ENCODE results near the gene DOCK1.
A peak's percentile ranks its signal among the peaks of the same experiment; 100 is the strongest.

The DOCK1 gene

GRCh38 chr10:127243490-127244272 lies 338.5 kb downstream of the DOCK1 start:
- DNase-seq = peak in 2 of 3 donors; percentile 45 to 58

- DNase-seq = no peak
Measured at GRCh38 chr10:127245456-127245855, 340.2 kb downstream of the DOCK1 start.

- DNase-seq = no peak
Measured at GRCh38 chr10:127250031-127250430, 344.8 kb downstream of the DOCK1 start.

- no peak for DNase-seq
Measured at GRCh38 chr10:127252818-127253217, 347.6 kb downstream of the DOCK1 start.

GRCh38 chr10:127254276-127254675 lies 349.0 kb downstream of the DOCK1 start:
- DNase-seq = peak; percentile 21 to 26 (median 26)

- DNase-seq = no peak
Measured at GRCh38 chr10:127257395-127257794, 352.2 kb downstream of the DOCK1 start.

GRCh38 chr10:127259347-127259746 lies 354.1 kb downstream of the DOCK1 start:
- DNase-seq = no peak

- DNase-seq = no peak
Measured at GRCh38 chr10:127262606-127263005, 357.4 kb downstream of the DOCK1 start.

- no peak for DNase-seq
Measured at GRCh38 chr10:127265288-127265687, 360.1 kb downstream of the DOCK1 start.

GRCh38 chr10:127266431-127266830 lies 361.2 kb downstream of the DOCK1 start:
- no peak for DNase-seq

- no peak for DNase-seq
Measured at GRCh38 chr10:127267442-127267841, 362.2 kb downstream of the DOCK1 start.

- no peak for DNase-seq
Measured at GRCh38 chr10:127272076-127272475, 366.8 kb downstream of the DOCK1 start.

- no peak for DNase-seq
Measured at GRCh38 chr10:127275272-127275671, 370.0 kb downstream of the DOCK1 start.

GRCh38 chr10:127275793-127276450 lies 370.7 kb downstream of the DOCK1 start:
- DNase-seq = no peak

- no peak for DNase-seq
Measured at GRCh38 chr10:127276794-127277462, 371.7 kb downstream of the DOCK1 start.

GRCh38 chr10:127278001-127278400 lies 372.8 kb downstream of the DOCK1 start:
- no peak for DNase-seq

GRCh38 chr10:127279334-127279774 lies 374.1 kb downstream of the DOCK1 start:
- no peak for DNase-seq

GRCh38 chr10:127280446-127280845 lies 375.2 kb downstream of the DOCK1 start:
- DNase-seq = no peak

GRCh38 chr10:127283017-127283416 lies 377.8 kb downstream of the DOCK1 start:
- no peak for DNase-seq

GRCh38 chr10:127283576-127283975 lies 378.3 kb downstream of the DOCK1 start:
- no peak for DNase-seq

- DNase-seq = no peak
Measured at GRCh38 chr10:127290850-127291249, 385.6 kb downstream of the DOCK1 start.

- no peak for DNase-seq
Measured at GRCh38 chr10:127291329-127291728, 386.1 kb downstream of the DOCK1 start.

GRCh38 chr10:127292888-127293287 lies 387.7 kb downstream of the DOCK1 start:
- no peak for DNase-seq

- DNase-seq = no peak
Measured at GRCh38 chr10:127293640-127294039, 388.4 kb downstream of the DOCK1 start.

Data from suppressor macrophage treated with lipopolysaccharide for 1 hour (primary cell).